ENCODE results near the gene ME2. TPM values are rescaled to one million over a fixed set of nuclear protein-coding genes. Genes with fewer than 3 reads are reported as not detected.

ME2 gene
- total RNA-seq, 1 experiment from 2014 or later: 49.4 TPM

DNA sequence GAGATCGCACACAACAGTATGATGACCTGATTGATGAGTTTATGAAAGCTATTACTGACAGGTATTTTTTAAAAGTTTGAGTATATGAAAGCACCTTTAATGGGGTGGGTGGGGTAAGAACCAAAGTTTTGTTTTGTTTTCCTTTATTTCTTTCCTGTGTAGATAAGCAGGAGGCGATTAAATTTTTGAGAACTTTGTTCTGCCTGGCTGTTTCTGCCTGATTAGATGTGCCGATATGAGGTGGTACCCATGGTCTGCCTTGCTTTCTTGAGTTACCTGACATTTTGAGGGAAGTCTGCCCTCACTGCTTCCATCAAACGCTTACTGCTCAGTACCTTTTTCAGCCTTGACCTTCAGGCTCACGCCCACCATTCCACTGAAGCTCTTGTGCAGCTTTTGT lies 39.2 kb downstream of the ME2 start:
- no peak overlapping the region for H2AK5ac ChIP-seq (ENCODE audit: insufficient read length, low read length)
- Mint-ChIP-seq H3K9me3 (no peaks in the 10 kb centered on the region), H3K4me1 (no peaks in the 10 kb centered on the region), H3K27me3 (ENCODE audit: low read depth) (no peaks in the 10 kb centered on the region), H3K36me3 (ENCODE audit: insufficient read depth in 1 of 3, low read depth in 3 of 3) (peaks cover 28 to 63% (median 55%) of the 10 kb centered on the region in 3 experiments; a peak in 6 of 7 replicates), H3K27ac (no peak overlapping the region), H3K4me3 (no peak overlapping the region)
- H3K79me2 ChIP-seq (ENCODE audit: insufficient read depth, low read length): no peaks in the 10 kb centered on the region
- H4K91ac ChIP-seq (ENCODE audit: insufficient read length, low read depth, low read length): no peak overlapping the region
- H4K5ac ChIP-seq (ENCODE audit: insufficient read length, low read depth, low read length): no peak overlapping the region
- H2AFZ ChIP-seq (ENCODE audit: low read length): no peak overlapping the region
- no peak overlapping the region for H3K4ac ChIP-seq (ENCODE audit: low read depth, low read length)
- H2BK20ac ChIP-seq (ENCODE audit: low read depth, low read length, poor library complexity, severe bottlenecking): no peak overlapping the region
- H3K9ac ChIP-seq (ENCODE audit: extremely low read depth, insufficient read length, low read length): no peak overlapping the region
- no peak overlapping the region for H2BK5ac ChIP-seq (ENCODE audit: insufficient read length, low read length)
- no peak overlapping the region for H3K27ac ChIP-seq (ENCODE audit: insufficient read length, low read depth, low read length)
- no peak overlapping the region for H3K14ac ChIP-seq (ENCODE audit: insufficient read depth, low read length)
- H3K23me2 ChIP-seq (ENCODE audit: insufficient read length, low read depth, low read length, poor library complexity, severe bottlenecking): no peaks in the 10 kb centered on the region
- no peak for TF ChIP-seq CTCF (conservative IDR thresholded peaks at IDR 0.05)
- H3K4me1 ChIP-seq (ENCODE audit: insufficient read depth, low read length): no peaks in the 10 kb centered on the region
- H3K23ac ChIP-seq (ENCODE audit: insufficient read length, low read depth, low read length): no peak overlapping the region
- no peak overlapping the region for H2BK15ac ChIP-seq (ENCODE audit: low read depth, low read length)
- H3T11ph ChIP-seq (ENCODE audit: low read length): no peak overlapping the region
- no peak overlapping the region for H3K18ac ChIP-seq (ENCODE audit: insufficient read length, low read depth, low read length)
- no CpG with 5 or more reads among the region's 5 CpGs for WGBS (ENCODE audit: extremely low coverage, insufficient read length, low lambda C conversion rate)
- no peaks in the 10 kb centered on the region for H3K27me3 ChIP-seq (ENCODE audit: insufficient read depth, low read length)
- no peaks in the 10 kb centered on the region for H4K20me1 ChIP-seq (ENCODE audit: control insufficient read depth, insufficient read depth, insufficient read length)
- DNase-seq: no peak
- no peak overlapping the region for H3K56ac ChIP-seq (ENCODE audit: insufficient read length, low read depth, low read length)
- no peaks in the 10 kb centered on the region for H3K9me3 ChIP-seq (ENCODE audit: control insufficient read depth, low read depth, low read length)
- no peak overlapping the region for H2BK12ac ChIP-seq (ENCODE audit: insufficient read length, low read depth, low read length)
- H4K8ac ChIP-seq (replicated peaks; ENCODE audit: insufficient read length, low read depth, low read length): no peak overlapping the region
- H3K4me2 ChIP-seq (ENCODE audit: insufficient read depth, insufficient read length, low read length): no peak overlapping the region
- H2BK120ac ChIP-seq (ENCODE audit: low read depth, low read length, poor library complexity, severe bottlenecking): no peak overlapping the region
- no peaks in the 10 kb centered on the region for H3K79me1 ChIP-seq (ENCODE audit: insufficient read depth, low read depth, low read length, poor library complexity, severe bottlenecking)

Data from H9 (cell line).